ENCODE data around the gene PRSS21.

- TF ChIP-seq ATF6 (CRISPR knock-in tag; IDR thresholded peaks at IDR 0.05) (no peak), CTCF (IDR thresholded peaks at IDR 0.05) (no peak), SMAD3 (CRISPR knock-in tag; IDR thresholded peaks at IDR 0.05; ENCODE audit: borderline replicate concordance) (no peak), USF2 (CRISPR knock-in tag; IDR thresholded peaks at IDR 0.05) (no peak), ZNF423 (CRISPR knock-in tag; IDR thresholded peaks at IDR 0.05) (no peak), MAX (CRISPR knock-in tag; IDR thresholded peaks at IDR 0.05) (no peak), FOXJ3 (CRISPR knock-in tag; IDR thresholded peaks at IDR 0.05; ENCODE audit: borderline replicate concordance) (no peak), STAT6 (CRISPR knock-in tag; conservative IDR thresholded peaks at IDR 0.05; ENCODE audit: low read depth) (no peak), JUN (CRISPR knock-in tag; IDR thresholded peaks at IDR 0.05) (no peak), ESRRA (CRISPR knock-in tag; IDR thresholded peaks at IDR 0.05; ENCODE audit: borderline replicate concordance) (no peak)
Measured at GRCh38 chr16:2791174-2791573, 25.9 kb upstream of the PRSS21 start.

Measured in WTC11 (cell line).